OCI-LY1 (cell line): ENCODE measurements around the gene ZFAND4.
"Not testable (repeated sequence)": the region's sequence is repeated elsewhere in the genome, so short reads cannot be mapped to it uniquely, and the experiment has no call there.

Experiments used
- H2AFZ ChIP-seq: fragments of 200-600 bp; sonication (generic), shearing (Covaris generic); 2 replicates; pipeline ENCODE4 v1.6.0; 2014; ENCODE audit warnings: antibody characterized with exemption, mild to moderate bottlenecking, low read length
- H3F3A ChIP-seq: fragments of 200-600 bp; sonication (generic), shearing (Covaris generic); 2 replicates; pipeline ENCODE4 v1.6.0; 2014; ENCODE audit warnings: mild to moderate bottlenecking, antibody characterized with exemption, low read length, moderate library complexity; ENCODE audit not compliant: insufficient read depth
- H3K27ac ChIP-seq: fragments of 200-600 bp; sonication (generic); 2 replicates; pipeline ENCODE4 v1.5.1; 2014; ENCODE audit warnings: low read length, mixed run types, mild to moderate bottlenecking, low read depth; ENCODE audit not compliant: poor library complexity, severe bottlenecking
- H3K27me3 ChIP-seq: fragments of 200-600 bp; sonication (generic); 2 replicates; pipeline ENCODE4 v1.6.0; 2014; ENCODE audit warnings: antibody characterized with exemption, mild to moderate bottlenecking, low read length, moderate library complexity; ENCODE audit not compliant: insufficient read depth
- H3K36me3 ChIP-seq: fragments of 200-600 bp; sonication (generic); 2 replicates; pipeline ENCODE4 v1.6.1; 2014; ENCODE audit warnings: mild to moderate bottlenecking, antibody characterized with exemption, low read length, moderate library complexity, mixed read lengths; ENCODE audit not compliant: insufficient read depth
- H3K4me1 ChIP-seq: fragments of 200-600 bp; sonication (generic); 2 replicates; pipeline ENCODE4 v1.5.1; 2014; ENCODE audit warnings: mild to moderate bottlenecking, low read length, moderate library complexity; ENCODE audit not compliant: insufficient read depth, severe bottlenecking
- H3K4me2 ChIP-seq: fragments of 200-600 bp; sonication (generic), shearing (Covaris generic); 2 replicates; pipeline ENCODE4 v1.6.1; 2014; ENCODE audit warnings: low read length
- H3K4me3 ChIP-seq: fragments of 200-600 bp; sonication (generic); 2 replicates; pipeline ENCODE4 v1.5.1; 2014; ENCODE audit warnings: low read length, low read depth, mild to moderate bottlenecking, mixed read lengths; ENCODE audit not compliant: poor library complexity, severe bottlenecking
- H3K79me2 ChIP-seq: fragments of 200-600 bp; shearing (Covaris generic); 2 replicates; pipeline ENCODE4 v1.6.1; 2016; ENCODE audit warnings: mixed run types, low read length, mixed read lengths; ENCODE audit not compliant: insufficient read depth
- H3K9ac ChIP-seq: fragments of 200-600 bp; sonication (generic), shearing (Covaris generic); 2 replicates; pipeline ENCODE4 v1.6.1; 2014; ENCODE audit warnings: mild to moderate bottlenecking, low read length, mixed read lengths
- H3K9me2 ChIP-seq: fragments of 200-600 bp; sonication (generic), shearing (Covaris generic); 2 replicates; pipeline ENCODE4 v1.6.1; 2014; ENCODE audit warnings: low read depth, mild to moderate bottlenecking, low read length, mixed read lengths
- H3K9me3 ChIP-seq: fragments of 200-600 bp; shearing (Covaris generic); 2 replicates; pipeline ENCODE4 v1.6.1; 2014; ENCODE audit warnings: low read length, mixed read lengths
- H4K20me1 ChIP-seq: fragments of 200-600 bp; sonication (generic), shearing (Covaris generic); 2 replicates; pipeline ENCODE4 v1.6.0; 2016; ENCODE audit warnings: mild to moderate bottlenecking, low read length; ENCODE audit not compliant: insufficient read depth
- CTCF ChIP-seq: fragments of 200-600 bp; sonication (generic), shearing (Covaris generic); IDR thresholded peaks from 2 replicates; pipeline ENCODE4 v1.5.1; 2017; ENCODE audit warnings: mild to moderate bottlenecking, antibody characterized with exemption, low read length, moderate library complexity, mixed read lengths
- EZH2 ChIP-seq: fragments of 200-600 bp; sonication (generic), shearing (Covaris generic); IDR thresholded peaks from 2 replicates; pipeline ENCODE4 v1.8.0; 2017; ENCODE audit warnings: borderline replicate concordance, mixed run types, mild to moderate bottlenecking, antibody characterized with exemption, low read length, moderate library complexity, mixed read lengths

ZFAND4 gene

DNA sequence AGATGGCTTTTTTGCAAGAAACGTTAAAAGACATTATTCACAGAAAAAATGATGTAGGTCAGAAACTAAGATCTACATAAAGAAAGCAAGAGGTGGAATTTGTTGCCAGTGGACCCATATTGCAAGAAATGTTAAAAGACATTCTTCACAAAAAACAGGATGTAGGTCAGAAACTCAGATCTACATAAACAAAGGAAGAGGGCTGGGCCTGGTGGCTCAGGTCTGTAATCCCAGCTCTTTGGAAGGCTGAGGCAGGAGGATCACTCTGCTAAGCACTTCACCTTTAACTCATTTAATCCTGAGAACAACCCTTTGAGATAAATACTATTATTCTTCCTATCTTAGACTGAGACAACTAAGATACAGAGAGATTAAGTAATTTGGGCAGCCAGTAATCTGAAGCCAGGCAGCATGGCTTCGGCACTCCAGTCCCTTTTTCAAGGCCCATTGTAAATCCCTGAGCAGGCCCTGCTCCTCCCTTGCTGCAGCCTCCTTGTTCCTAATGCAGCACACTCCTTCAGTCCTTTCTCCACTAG, 11.6 kb downstream of the ZFAND4 start:
- Histone ChIP-seq H3K9me3 (0 out of 2 replicates have a peak, but pooled peaks cover 3% of the 10 kb centered on the region), H4K20me1 (no peaks in the 10 kb centered on the region), H3K9me2 (no peaks in the 10 kb centered on the region), H3K27ac (peak overlapping the region; percentile 90), H3K4me1 (peaks cover 70% of the 10 kb centered on the region), H3K4me2 (peak overlapping the region; percentile 51), H3K79me2 (peaks cover 42% of the 10 kb centered on the region), H3K9ac (peak overlapping the region; percentile 30; the same call in 1 of the 2 replicates), H3F3A (0 out of 2 replicates have a peak, but pooled peaks cover 5% of the 10 kb centered on the region), H3K36me3 (peaks cover 56% of the 10 kb centered on the region), H3K4me3 (peak overlapping the region; percentile 21), H2AFZ (no peak overlapping the region), H3K27me3 (no peaks in the 10 kb centered on the region)
- TF ChIP-seq CTCF, result no peak
- TF ChIP-seq EZH2, result no peak

DNA sequence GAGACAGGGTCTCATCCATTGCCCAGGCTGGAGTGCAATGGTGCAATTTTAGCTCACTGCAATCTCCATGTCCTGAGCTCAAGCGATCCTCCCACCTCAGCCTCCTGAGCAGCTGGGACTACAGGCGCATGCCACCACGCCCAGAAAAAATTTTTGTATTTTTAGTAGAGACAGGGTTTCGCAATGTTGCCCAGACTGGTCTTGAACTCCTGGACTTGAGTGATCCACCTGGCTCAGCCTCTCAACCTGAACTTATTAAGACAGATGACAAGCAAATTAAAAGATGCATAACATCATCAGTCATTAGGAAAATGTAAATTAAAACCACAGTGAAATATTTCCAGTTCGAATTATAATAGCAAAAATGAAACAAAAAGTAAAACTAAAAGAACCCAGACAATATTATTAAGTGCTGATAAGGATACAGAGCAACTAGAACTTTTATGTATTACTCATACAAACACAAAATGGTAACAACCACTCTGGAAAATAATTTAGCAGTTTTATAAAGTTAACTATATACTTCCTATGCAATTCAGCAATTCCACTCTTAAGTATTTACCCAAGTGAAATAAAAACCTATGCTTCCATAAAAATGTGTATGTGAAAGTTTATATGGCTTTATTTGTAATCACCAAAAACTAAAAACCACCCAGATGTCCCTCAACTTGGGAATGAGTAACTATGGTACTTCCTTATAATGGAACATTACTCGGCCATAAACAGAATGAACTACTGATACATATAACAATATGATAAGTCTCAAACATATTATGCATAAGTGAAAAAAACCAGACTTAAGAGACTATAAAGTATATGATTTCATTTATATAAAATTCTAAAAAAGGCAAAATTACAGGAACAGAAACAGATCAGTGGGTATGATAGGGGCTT, 15.3 kb downstream of the ZFAND4 start:
- Histone ChIP-seq H3F3A (0 out of 2 replicates have a peak, but pooled peaks cover 5% of the 10 kb centered on the region), H3K36me3 (peaks cover 47% of the 10 kb centered on the region), H2AFZ (no peak overlapping the region), H3K27ac (peak overlapping the region; percentile 37), H3K27me3 (no peaks in the 10 kb centered on the region), H3K4me2 (no peak overlapping the region), H3K9me3 (0 out of 2 replicates have a peak, but pooled peaks cover 3% of the 10 kb centered on the region), H3K4me1 (peaks cover 87% of the 10 kb centered on the region), H3K79me2 (peaks cover 46% of the 10 kb centered on the region), H3K4me3 (no peak overlapping the region), H4K20me1 (no peaks in the 10 kb centered on the region), H3K9ac (no peak overlapping the region), H3K9me2 (no peaks in the 10 kb centered on the region)
- TF ChIP-seq CTCF, result no peak
- TF ChIP-seq EZH2, result no peak

GRCh38 chr10:45655219-45655618, 17.4 kb downstream of the ZFAND4 start:
- Histone ChIP-seq H3K27ac (peak overlapping the region; percentile 92), H3K9ac (peak overlapping the region; percentile 33; the same call in 1 of the 2 replicates), H3K4me2 (peak overlapping the region; percentile 73; the same call in 1 of the 2 replicates), H3K79me2 (peaks cover 49% of the 10 kb centered on the region), H3K9me2 (no peaks in the 10 kb centered on the region), H3F3A (0 out of 2 replicates have a peak, but pooled peaks cover 5% of the 10 kb centered on the region), H3K4me3 (no peak overlapping the region), H4K20me1 (no peaks in the 10 kb centered on the region), H2AFZ (no peak overlapping the region), H3K27me3 (no peaks in the 10 kb centered on the region), H3K9me3 (no peaks in the 10 kb centered on the region), H3K4me1 (peaks cover 77% of the 10 kb centered on the region), H3K36me3 (peaks cover 40% of the 10 kb centered on the region)
- TF ChIP-seq CTCF (no peak), EZH2 (no peak)

DNA sequence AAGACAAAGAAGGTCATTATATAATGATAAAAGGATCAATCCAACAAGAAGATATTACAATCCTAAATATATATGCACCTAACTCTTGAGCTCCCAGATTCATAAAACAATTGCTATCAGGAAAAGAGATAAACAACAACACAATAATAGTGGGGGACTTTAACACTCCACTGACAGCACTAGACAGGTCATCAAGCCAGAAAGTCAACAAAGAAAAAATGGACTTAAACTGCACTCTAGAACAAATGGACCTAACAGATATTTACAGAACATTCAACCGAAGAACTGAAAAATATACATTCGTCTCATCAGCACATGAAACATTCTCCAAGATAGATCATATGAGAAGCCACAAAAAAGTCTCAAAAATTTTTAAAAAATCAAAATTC, 17.8 kb downstream of the ZFAND4 start:
- not testable (repeated sequence) for H4K20me1 ChIP-seq, H3K27me3 ChIP-seq, H3F3A ChIP-seq, H3K9me2 ChIP-seq, H2AFZ ChIP-seq, H3K9me3 ChIP-seq
- Histone ChIP-seq H3K27ac (peak overlapping the region; percentile 92), H3K9ac (peak overlapping the region; percentile 33; the same call in 1 of the 2 replicates), H3K4me1 (peaks cover 72% of the 10 kb centered on the region), H3K4me2 (peak overlapping the region; percentile 73; the same call in 1 of the 2 replicates), H3K79me2 (peaks cover 47% of the 10 kb centered on the region), H3K36me3 (peaks cover 38% of the 10 kb centered on the region), H3K4me3 (peak overlapping the region; percentile 7)
